H1 (cell line): ENCODE results near the gene DAGLA.

Experiments
- BACH1 ChIP-seq: IDR thresholded peaks from 2 replicates; pipeline ENCODE4 v1.6.1; 2012; ENCODE audit warnings: low read length, improper control_type of control experiment
- FOSL1 ChIP-seq: IDR thresholded peaks from 2 replicates; pipeline ENCODE4 v1.6.1; 2011; ENCODE audit warnings: mild to moderate bottlenecking, low read depth, low read length, moderate library complexity; ENCODE audit not compliant: insufficient read depth
- RAD21 ChIP-seq, 2 experiments: IDR thresholded peaks in 1 of 2; conservative IDR thresholded peaks in 1 of 2; 2 replicates each; pipeline ENCODE4 v1.6.1; 2011; ENCODE audit warnings: low read depth in 2 of 2, low read length in 2 of 2, improper control_type of control experiment in 1 of 2, inconsistent platforms in 1 of 2, mild to moderate bottlenecking in 1 of 2, moderate library complexity in 1 of 2

- TF ChIP-seq BACH1 (no peak), RAD21 (IDR thresholded peaks at IDR 0.05 in 1 of 2, conservative IDR thresholded peaks at IDR 0.05 in 1 of 2; ENCODE audit: low read depth in 2 of 2, low read length in 2 of 2) (no peak), FOSL1 (no peak)
Observed at GRCh38 chr11:61697764-61698163, 17.6 kb downstream of the DAGLA start.
